NB4 (cell line): ENCODE results near the gene TTC21B.

Experiments
- POLR2A ChIP-seq: IDR thresholded peaks from 2 replicates; pipeline ENCODE4 v1.6.1; 2011; ENCODE audit warnings: mild to moderate bottlenecking; ENCODE audit not compliant: insufficient read length; ENCODE audit errors: extremely low read depth
- TF ChIP-seq, protein P1 (sequence below): IDR thresholded peaks from one replicate; pipeline ENCODE4 v1.5.1; 2012; ENCODE audit warnings: low read depth, low read length
- TF ChIP-seq, protein P2 (sequence below): IDR thresholded peaks from 2 replicates; pipeline ENCODE4 v1.6.1; 2011; ENCODE audit warnings: low read depth, low read length

DNA sequence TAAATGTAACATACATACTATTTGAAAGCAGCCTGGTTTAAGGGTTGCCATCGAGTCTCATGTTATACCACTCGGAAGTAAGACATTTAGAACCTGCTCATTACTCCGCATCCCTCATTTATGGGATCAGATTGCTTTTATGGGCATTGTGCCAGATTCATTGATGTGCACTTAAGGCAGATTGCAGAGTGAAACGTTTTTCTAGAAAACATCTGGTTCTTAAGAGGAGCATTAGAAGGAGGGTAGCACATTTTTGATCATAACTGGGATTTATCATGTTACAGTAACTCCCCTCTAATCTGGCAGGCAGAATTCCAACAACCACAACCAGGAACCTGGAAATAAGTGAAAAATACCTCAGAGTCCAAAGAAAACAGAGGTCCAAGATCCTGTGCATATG, 85.4 kb downstream of the TTC21B start:
- no peak for TF ChIP-seq POLR2A
- TF ChIP-seq, protein P1, sequence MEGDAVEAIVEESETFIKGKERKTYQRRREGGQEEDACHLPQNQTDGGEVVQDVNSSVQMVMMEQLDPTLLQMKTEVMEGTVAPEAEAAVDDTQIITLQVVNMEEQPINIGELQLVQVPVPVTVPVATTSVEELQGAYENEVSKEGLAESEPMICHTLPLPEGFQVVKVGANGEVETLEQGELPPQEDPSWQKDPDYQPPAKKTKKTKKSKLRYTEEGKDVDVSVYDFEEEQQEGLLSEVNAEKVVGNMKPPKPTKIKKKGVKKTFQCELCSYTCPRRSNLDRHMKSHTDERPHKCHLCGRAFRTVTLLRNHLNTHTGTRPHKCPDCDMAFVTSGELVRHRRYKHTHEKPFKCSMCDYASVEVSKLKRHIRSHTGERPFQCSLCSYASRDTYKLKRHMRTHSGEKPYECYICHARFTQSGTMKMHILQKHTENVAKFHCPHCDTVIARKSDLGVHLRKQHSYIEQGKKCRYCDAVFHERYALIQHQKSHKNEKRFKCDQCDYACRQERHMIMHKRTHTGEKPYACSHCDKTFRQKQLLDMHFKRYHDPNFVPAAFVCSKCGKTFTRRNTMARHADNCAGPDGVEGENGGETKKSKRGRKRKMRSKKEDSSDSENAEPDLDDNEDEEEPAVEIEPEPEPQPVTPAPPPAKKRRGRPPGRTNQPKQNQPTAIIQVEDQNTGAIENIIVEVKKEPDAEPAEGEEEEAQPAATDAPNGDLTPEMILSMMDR, result no peak
- TF ChIP-seq, protein P2, sequence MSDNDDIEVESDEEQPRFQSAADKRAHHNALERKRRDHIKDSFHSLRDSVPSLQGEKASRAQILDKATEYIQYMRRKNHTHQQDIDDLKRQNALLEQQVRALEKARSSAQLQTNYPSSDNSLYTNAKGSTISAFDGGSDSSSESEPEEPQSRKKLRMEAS, result no peak
